AG04449 (cell line): ENCODE measurements around the gene CEP135.

ENCODE experiments used
- CTCF ChIA-PET: fragments of 350-600 bp; formaldehyde crosslinking; extraction: SDS; loops from one replicate; lab custom pipeline; 2021; ENCODE audit warnings: antibody characterized with exemption; lab: Yijun Ruan, JAX
- POLR2A ChIA-PET: fragments of 400-600, 350-600 bp; formaldehyde crosslinking; extraction: SDS; loops from one replicate; lab custom pipeline; 2020; ENCODE audit warnings: antibody characterized with exemption, inconsistent platforms; lab: Yijun Ruan, JAX
- DNase-seq: peaks from one replicate; pipeline ENCODE4 v3.0.0-alpha.2; 2010; ENCODE audit warnings: low read depth, low spot score
- H3K4me3 ChIP-seq: 2 replicates; pipeline ENCODE4 v1.5.1; 2011; ENCODE audit warnings: low read depth, mild to moderate bottlenecking, control low read depth, low read length
- TF ChIP-seq, protein P1 (sequence below): IDR thresholded peaks from one replicate; pipeline ENCODE4 v1.5.1; 2011; ENCODE audit warnings: mild to moderate bottlenecking, moderate library complexity, low read length, control low read depth, inconsistent platforms; ENCODE audit not compliant: insufficient read depth; ENCODE audit errors: missing control alignments

The CEP135 gene

DNA sequence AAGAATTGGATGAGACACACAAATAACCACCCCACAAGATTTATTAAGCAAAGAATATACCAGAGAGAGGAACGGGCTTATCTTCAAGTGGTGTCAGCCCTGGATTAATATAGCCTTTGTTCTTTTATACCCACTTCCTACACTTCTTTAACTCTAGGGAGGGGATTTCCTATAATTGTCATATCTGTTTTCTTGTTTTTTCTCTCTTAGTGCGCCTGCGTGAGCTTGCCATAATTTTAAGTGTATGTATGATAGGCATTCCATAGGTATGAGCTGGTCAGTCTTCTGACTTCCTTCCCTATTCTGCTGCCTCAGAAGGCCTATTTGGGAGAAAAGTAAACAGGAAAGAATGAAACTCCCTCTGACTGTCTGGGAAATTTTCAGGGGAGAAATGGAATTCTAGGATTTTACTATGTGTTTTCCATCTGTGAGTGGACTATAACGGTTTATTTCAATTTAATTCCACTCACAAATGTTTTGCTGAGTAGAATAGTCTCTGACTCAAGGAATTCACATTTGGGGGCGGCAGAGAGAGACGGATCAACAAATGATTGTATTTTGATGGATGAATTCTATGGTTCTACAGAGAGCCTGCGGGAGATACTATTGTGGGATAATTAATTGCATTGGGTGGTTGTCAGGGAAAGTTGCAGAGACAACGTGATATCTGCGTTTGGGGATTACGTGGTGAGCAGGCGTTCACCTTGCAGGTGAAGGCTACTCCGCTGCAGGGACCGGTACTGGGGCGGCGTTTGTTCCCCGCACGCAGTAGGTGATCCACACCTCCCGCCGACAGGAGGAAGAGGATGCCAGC, 626 bp upstream of the CEP135 start:
- POLR2A ChIA-PET, result interaction anchor here (0.5 to 2.2 kb wide), 3 partner anchors 10 to 1154 kb away, joined by 3 to 9 read pairs (median 5); no protein-coding TSS in a partner anchor
- DNase-seq, result peak; percentile 90
- CTCF ChIA-PET, result interaction anchor here (0.9 to 3.2 kb wide), 29 partner anchors 8 to 893 kb away, joined by 3 to 49 read pairs (median 5); partner anchors contain the start of gene AASDH
- TF ChIP-seq, protein P1, sequence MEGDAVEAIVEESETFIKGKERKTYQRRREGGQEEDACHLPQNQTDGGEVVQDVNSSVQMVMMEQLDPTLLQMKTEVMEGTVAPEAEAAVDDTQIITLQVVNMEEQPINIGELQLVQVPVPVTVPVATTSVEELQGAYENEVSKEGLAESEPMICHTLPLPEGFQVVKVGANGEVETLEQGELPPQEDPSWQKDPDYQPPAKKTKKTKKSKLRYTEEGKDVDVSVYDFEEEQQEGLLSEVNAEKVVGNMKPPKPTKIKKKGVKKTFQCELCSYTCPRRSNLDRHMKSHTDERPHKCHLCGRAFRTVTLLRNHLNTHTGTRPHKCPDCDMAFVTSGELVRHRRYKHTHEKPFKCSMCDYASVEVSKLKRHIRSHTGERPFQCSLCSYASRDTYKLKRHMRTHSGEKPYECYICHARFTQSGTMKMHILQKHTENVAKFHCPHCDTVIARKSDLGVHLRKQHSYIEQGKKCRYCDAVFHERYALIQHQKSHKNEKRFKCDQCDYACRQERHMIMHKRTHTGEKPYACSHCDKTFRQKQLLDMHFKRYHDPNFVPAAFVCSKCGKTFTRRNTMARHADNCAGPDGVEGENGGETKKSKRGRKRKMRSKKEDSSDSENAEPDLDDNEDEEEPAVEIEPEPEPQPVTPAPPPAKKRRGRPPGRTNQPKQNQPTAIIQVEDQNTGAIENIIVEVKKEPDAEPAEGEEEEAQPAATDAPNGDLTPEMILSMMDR, result no peak
- H3K4me3 ChIP-seq, result peak overlapping the region; percentile 82

DNA sequence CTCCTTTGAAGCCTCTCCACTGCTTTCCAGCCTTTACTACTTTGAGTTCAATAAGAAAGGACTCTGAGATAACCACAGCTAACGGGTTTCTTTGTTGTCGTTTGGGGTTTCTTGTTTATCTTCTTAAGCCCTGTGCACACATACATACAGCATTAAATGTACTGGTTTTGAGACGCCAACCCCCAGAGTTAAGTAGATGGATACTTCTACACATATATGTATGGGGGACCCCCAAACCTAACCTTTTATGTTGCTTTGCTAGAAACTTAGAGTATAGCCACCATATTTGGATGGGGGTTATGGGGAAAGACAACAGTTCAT, 697 bp downstream of the CEP135 start:
- H3K4me3 ChIP-seq, result peak overlapping the region; percentile 82
- CTCF ChIA-PET, result interaction anchor here (0.5 to 3.2 kb wide), 27 partner anchors 8 to 892 kb away, joined by 3 to 49 read pairs (median 6); partner anchors contain the start of gene AASDH
- TF ChIP-seq, protein P1, result no peak
- no peak for DNase-seq
- POLR2A ChIA-PET, result interaction anchor here (1.1 to 2.2 kb wide), 2 partner anchors 8 to 83 kb away, joined by 3 to 5 read pairs; no protein-coding TSS in a partner anchor

DNA sequence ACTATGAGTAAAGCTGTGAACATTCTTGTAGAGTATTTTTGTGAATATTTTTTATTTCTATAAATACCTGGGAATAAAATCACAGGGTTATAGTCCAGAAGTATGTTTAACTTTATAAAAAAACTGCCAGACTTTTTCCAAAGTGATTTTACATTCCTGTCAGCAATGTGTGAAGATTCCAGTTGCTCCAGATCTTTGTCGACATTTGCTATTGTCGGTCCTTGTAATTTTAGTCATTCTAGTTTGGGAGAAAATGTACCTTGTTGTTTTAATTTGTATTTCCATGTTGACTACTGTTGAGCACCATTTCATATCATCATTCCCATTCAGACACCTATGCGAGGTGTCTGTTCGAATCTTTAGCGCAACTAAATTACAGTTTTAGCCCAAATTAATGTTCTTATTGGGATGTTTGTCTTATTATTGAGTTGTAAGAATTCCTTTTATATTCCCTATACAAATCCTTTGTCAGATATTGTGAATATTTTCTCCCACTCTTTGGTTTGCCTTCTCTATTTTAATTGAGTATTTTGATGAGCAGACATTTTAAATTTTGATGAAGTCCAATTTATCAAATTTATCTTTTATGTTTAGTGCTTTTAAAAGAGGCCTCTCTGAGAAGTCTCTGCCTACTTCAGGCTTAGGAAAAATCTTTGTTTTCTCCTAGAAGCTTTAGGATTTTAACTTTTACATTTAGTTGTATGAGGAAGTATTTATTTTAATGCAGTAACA, 2.6 kb downstream of the CEP135 start:
- CTCF ChIA-PET, result no interaction called here
- TF ChIP-seq, protein P1, result no peak
- DNase-seq, result no peak
- no peak overlapping the region for H3K4me3 ChIP-seq
- POLR2A ChIA-PET, result no interaction called here

DNA sequence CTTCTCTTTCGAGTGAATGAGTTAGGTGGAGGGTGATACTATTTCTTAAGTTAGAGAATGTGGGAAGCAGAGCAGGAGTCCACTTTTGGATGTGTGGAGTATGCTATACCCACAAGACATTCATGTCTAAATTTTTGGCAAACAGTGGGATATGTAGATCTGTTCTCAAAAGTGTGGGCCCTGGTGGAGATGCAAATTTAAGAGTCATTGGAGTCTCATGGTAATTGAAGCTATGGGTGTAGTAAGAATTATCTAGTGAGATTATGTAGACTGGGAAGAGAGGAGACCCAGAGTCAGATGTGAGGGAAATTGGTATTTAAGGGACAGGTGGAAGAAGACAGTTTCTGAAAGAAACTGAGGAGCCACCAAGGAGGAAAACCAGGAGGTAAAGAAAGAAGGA, 7.0 kb downstream of the CEP135 start:
- no peak overlapping the region for H3K4me3 ChIP-seq
- ChIA-PET CTCF (interaction anchor here (3.3 kb wide), 1 partner anchor 8 kb away, joined by 30 read pairs; the partner anchor contains the start of gene CEP135), POLR2A (no interaction called here)
- no peak for DNase-seq
- TF ChIP-seq, protein P1, result no peak

DNA sequence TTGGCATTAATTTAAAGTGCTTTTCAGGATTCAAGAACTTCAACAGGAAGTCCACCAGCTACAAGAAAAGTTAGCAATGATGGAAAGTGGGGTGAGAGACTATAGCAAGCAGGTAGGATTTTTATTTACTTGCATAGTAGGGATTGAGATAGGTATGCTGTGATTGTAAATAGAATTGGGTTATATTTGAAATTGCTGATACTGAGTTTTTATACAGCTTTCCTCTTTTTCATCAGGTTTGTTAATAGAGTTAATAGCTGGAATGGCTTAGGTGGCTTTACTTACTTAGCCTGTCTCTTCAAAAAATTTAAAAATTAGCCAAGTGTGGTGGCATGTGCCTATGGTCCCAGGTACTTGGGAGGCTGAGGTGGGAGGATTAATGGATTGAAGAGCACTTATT, 10.9 kb downstream of the CEP135 start:
- TF ChIP-seq, protein P1, result no peak
- no peak for DNase-seq
- POLR2A ChIA-PET, result no interaction called here
- no peak overlapping the region for H3K4me3 ChIP-seq
- CTCF ChIA-PET, result interaction anchor here (2.5 kb wide), 1 partner anchor 11 kb away, joined by 23 read pairs; the partner anchor contains the start of gene CEP135
